Muscle layer of colon (tissue), 2 donors: ENCODE results near the gene GPAT3.
A peak's percentile ranks its signal among the peaks of the same experiment; 100 is the strongest.

ENCODE experiments used
- H3K27ac ChIP-seq: one replicate; pipeline ENCODE4 v1.7.0; 2013; ENCODE audit warnings: low read depth, mild to moderate bottlenecking, low read length, moderate library complexity
- H3K27me3 ChIP-seq, 2 donors: one replicate each; pipeline ENCODE4 v1.7.0; 2013; ENCODE audit warnings: low read length in 2 of 2, mild to moderate bottlenecking in 2 of 2; ENCODE audit not compliant: insufficient read depth in 2 of 2, control insufficient read depth in 1 of 2
- H3K36me3 ChIP-seq: one replicate; pipeline ENCODE4 v1.7.0; 2013; ENCODE audit warnings: mild to moderate bottlenecking, low read length; ENCODE audit not compliant: insufficient read depth
- H3K4me1 ChIP-seq: one replicate; pipeline ENCODE4 v1.7.0; 2013; ENCODE audit warnings: mild to moderate bottlenecking, low read length; ENCODE audit not compliant: insufficient read depth
- H3K4me3 ChIP-seq, 2 donors: one replicate each; pipeline ENCODE4 v1.7.0; 2013; ENCODE audit warnings: low read length in 2 of 2, low read depth in 1 of 2, mild to moderate bottlenecking in 1 of 2, moderate library complexity in 1 of 2
- H3K9ac ChIP-seq: one replicate; pipeline ENCODE4 v1.7.0; 2013; ENCODE audit warnings: low read length
- H3K9me3 ChIP-seq: one replicate; pipeline ENCODE4 v1.7.0; 2013; ENCODE audit warnings: mild to moderate bottlenecking, low read length
- donor health status: abdominal sarcoma.
- donor health status: Adenocarcinoma of cecum.

GPAT3 gene

DNA sequence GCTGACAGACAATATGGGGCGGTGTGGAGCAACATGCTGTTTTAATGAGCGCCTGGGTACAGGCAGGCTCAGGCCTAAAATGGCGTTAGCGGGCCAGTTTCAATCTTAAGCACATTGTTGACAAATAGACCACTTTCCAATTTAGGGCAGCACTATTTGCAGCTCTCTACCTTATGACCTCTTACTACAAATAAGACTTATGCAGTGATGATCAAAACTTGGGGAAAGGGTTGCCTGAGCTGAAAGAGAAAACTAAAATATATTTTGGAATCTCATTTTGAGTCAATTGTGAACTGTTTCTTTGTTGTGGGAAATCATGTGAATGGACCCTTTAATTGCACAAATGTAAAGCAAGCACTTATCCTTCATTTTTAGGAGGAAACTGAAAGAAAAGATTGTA is 25.5 kb upstream of the GPAT3 start:
- Histone ChIP-seq H3K4me1 (no peaks in the 10 kb centered on the region), H3K9me3 (no peaks in the 10 kb centered on the region), H3K9ac (no peak overlapping the region), H3K4me3 (no peak overlapping the region), H3K27ac (no peak overlapping the region), H3K36me3 (no peaks in the 10 kb centered on the region), H3K27me3 (no peaks in the 10 kb centered on the region)

DNA sequence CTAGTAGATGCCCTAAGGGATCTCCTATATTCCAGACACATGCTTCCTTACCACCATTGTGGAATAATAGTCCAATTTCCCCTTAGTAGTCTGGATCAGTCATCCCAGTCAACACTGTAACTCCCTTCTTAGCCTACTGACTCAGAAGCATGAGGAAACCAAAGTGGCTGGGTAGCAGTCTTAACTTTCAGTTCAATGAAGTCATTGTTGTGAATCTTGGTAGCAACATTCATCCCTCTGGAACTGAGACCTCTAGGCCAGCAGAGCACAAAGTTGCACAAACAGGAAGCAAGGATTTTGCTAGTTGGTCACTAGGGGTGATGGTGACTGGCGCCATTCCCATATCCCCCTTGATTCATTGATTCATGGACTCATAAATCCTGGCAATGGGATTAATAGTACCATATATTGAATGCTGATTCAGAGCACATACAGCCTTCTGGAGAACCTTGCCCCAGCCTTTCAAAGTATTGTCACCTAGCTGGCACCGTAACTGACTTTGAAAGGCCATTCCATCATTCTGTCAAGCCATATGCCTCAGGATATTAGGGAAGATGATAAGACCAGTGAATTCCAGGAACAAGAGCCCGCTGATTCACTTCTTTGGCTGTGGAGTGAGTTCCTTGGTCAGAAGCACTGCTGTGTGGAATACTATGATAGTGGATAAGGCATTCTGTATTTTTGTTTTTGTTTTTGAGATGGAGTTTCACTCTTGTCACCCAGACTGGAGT is 19.7 kb upstream of the GPAT3 start:
- H3K27me3 ChIP-seq = no peaks in the 10 kb centered on the region
- H3K9me3 ChIP-seq = no peaks in the 10 kb centered on the region
- no peak overlapping the region for H3K4me3 ChIP-seq
- H3K36me3 ChIP-seq = no peaks in the 10 kb centered on the region
- H3K27ac ChIP-seq = no peak overlapping the region
- H3K4me1 ChIP-seq = no peaks in the 10 kb centered on the region
- H3K9ac ChIP-seq = no peak overlapping the region

DNA sequence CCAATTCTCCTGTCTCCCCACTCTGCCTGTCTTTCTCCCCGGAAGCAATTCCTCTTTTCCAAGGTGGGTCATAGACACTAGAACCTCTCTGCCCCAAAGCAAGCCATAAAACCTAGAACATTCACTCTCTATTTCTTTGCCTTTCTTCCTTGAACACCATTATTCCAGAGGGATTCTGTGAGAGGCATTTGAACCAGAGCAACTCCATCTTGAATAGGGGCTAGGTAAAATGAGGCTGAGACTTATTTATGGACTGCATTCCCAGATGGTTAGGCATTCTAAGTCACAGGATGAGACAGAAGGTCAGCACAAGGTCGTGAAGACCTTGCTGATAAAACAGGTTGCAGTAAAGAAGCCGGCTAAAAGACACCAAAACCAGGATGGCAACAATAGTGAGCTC is 13.7 kb upstream of the GPAT3 start:
- Histone ChIP-seq H3K36me3 (no peaks in the 10 kb centered on the region), H3K4me1 (no peaks in the 10 kb centered on the region), H3K27me3 (no peaks in the 10 kb centered on the region), H3K27ac (no peak overlapping the region), H3K9ac (no peak overlapping the region), H3K4me3 (no peak overlapping the region), H3K9me3 (no peaks in the 10 kb centered on the region)

- Histone ChIP-seq H3K4me1 (no peaks in the 10 kb centered on the region), H3K4me3 (no peak overlapping the region), H3K36me3 (no peaks in the 10 kb centered on the region), H3K9ac (no peak overlapping the region), H3K27ac (no peak overlapping the region), H3K27me3 (no peaks in the 10 kb centered on the region), H3K9me3 (no peaks in the 10 kb centered on the region)
Measured at GRCh38 chr4:83527671-83528070, 8.2 kb upstream of the GPAT3 start.

DNA sequence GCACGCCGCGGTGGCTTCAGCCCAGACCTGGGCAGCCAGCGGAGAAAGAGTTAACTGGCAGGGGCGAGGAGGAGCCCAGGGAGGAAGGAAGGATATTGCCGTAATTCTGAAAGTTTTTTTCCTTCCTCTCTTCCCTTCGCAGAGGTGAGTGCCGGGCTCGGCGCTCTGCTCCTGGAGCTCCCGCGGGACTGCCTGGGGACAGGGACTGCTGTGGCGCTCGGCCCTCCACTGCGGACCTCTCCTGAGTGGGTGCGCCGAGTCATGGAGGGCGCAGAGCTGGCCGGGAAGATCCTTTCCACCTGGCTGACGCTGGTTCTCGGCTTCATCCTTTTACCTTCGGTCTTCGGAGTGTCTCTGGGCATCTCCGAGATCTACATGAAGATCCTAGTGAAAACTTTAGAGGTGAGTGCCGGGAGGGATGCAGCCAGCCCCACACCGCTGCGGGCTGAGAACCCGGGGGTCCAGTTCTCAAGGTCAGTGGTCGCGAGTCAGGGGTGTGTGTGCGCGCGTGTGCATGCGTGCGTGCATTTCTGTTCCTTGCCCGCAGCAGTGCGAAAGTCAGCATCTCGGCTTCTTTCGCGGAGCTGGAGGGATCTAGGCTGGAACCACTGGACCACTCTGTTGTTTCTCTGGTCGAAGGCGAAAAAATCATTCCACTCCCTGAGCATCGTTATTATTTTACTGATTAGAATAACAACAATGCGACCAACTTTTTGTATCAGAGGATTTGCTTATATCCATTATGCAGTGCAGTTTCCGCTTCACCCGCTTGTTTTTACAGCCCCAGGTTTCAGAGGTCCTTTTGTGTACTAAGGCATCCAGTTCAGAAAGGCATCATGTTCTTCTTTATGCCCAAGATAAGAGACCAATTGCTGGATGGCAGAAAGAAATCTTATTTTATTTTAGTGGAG is 709 bp downstream of the GPAT3 start:
- Histone ChIP-seq H3K27me3 (no peaks in the 10 kb centered on the region), H3K27ac (peak overlapping the region; percentile 59), H3K9me3 (no peaks in the 10 kb centered on the region), H3K36me3 (no peaks in the 10 kb centered on the region), H3K4me1 (peaks cover 16% of the 10 kb centered on the region), H3K9ac (peak overlapping the region; percentile 77), H3K4me3 (peak overlapping the region; percentile 80 to 89)

GRCh38 chr4:83542225-83542624 is 6.3 kb downstream of the GPAT3 start:
- Histone ChIP-seq H3K4me1 (peaks cover 4% of the 10 kb centered on the region), H3K27me3 (no peaks in the 10 kb centered on the region), H3K9ac (no peak overlapping the region), H3K27ac (no peak overlapping the region), H3K4me3 (no peak overlapping the region), H3K36me3 (no peaks in the 10 kb centered on the region), H3K9me3 (no peaks in the 10 kb centered on the region)

DNA sequence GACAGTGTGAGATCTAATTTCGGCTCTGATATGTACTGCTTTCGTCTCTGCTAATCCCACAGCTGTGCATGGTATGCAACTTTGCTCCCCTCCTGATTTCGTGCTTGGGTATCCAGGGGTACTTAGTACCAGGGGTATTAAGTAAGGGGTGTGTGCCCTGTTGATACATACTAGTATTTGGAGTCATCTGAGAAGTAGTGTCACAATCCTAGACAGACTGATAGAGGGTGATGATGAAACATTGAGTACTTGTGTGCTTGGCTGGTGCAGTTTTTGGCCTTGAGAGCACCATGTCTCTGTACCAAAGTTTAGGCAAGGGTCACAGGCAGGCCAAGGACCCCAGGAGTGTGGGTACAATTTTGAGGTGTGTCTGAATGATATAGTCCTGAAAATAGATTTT is 10.9 kb downstream of the GPAT3 start:
- no peak overlapping the region for H3K27ac ChIP-seq

DNA sequence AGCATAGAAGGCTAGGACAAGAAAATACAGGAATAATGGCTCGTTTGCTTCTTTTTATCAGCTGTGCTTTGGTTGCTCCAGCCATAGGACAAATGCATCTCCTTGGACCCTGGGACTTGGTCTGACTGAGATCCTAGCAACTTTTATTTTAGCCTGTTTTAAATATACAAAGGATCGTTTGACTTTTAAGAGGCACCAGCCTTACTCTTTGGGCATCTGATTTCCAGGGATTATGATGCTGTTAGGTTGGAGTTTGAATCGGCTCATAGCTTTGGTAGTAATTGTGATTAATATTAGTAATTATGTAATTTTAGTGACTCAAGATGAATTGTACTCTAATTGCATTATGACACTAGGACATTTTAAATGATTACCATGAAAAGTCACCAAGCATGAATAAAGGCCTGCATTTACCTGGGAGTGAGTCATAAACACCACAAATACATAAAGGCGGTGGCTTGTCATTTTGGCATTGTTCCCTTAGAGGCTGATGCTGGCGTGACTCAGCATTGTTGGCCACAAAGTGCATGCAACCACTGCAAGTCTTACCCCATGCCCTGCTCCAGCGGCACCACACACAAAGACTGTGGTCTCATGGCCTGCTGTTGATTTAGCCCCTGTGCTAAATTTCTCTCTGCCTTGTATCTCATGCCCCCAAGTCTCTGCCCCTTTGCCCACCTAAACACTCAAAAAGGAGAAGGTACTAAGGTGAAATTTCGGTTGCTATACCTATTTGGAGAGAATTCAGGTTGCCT is 12.4 kb downstream of the GPAT3 start:
- Histone ChIP-seq H3K36me3 (no peaks in the 10 kb centered on the region), H3K4me1 (peaks cover 9% of the 10 kb centered on the region), H3K4me3 (no peak overlapping the region), H3K9me3 (no peaks in the 10 kb centered on the region), H3K27ac (no peak overlapping the region), H3K9ac (no peak overlapping the region), H3K27me3 (no peaks in the 10 kb centered on the region)

More for the DNA sequence above, 10.9 kb downstream of the GPAT3 start:
- Histone ChIP-seq H3K36me3 (no peaks in the 10 kb centered on the region), H3K4me3 (no peak overlapping the region), H3K9me3 (no peaks in the 10 kb centered on the region), H3K27me3 (no peaks in the 10 kb centered on the region), H3K4me1 (peaks cover 9% of the 10 kb centered on the region), H3K9ac (no peak overlapping the region)

DNA sequence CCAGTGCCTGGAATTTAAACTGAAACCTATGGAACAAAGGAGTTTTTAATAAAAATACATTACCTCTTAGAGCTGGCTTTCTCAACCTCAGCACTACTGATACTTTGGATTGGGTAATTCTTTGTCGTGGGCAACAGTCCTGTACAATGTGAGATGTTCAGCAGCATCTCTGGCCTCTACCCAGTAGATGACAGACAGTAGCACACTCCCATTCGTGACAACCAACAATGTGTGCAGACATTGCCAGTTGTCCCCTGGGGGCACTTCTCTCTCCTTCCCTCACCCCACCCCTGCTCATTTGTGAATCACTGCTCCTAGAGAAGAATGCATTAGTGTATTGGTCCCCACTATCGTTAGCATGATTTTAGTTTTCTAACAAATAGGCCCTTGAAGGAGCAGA is 16.2 kb downstream of the GPAT3 start:
- Histone ChIP-seq H3K9me3 (no peaks in the 10 kb centered on the region), H3K4me1 (peaks cover 9% of the 10 kb centered on the region), H3K4me3 (no peak overlapping the region), H3K9ac (no peak overlapping the region), H3K36me3 (no peaks in the 10 kb centered on the region), H3K27me3 (no peaks in the 10 kb centered on the region), H3K27ac (no peak overlapping the region)

DNA sequence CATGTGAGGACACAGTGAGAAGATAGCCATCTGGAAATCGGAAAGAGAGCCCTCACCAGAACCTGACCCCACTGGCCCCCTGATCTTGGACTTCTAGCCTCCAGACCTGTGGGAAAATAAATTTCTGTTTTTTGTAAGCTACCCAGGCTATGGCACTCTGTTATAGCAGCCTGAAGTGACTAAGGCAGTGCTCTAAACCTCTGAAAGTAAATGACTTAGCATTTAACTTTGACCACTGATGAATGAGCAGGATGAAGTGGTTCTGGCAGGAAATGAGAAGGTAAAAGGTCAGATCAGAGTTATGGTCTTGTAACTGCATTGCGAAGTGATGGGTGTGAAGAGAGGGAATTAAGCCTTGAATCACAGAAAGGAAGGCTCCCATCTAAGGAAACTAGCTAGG is 17.0 kb downstream of the GPAT3 start:
- no peak overlapping the region for H3K4me3 ChIP-seq
- no peak overlapping the region for H3K9ac ChIP-seq
- peaks cover 9% of the 10 kb centered on the region for H3K4me1 ChIP-seq
- H3K27ac ChIP-seq = no peak overlapping the region
- no peaks in the 10 kb centered on the region for H3K9me3 ChIP-seq
- no peaks in the 10 kb centered on the region for H3K36me3 ChIP-seq
- H3K27me3 ChIP-seq = no peaks in the 10 kb centered on the region

GRCh38 chr4:83556006-83556707 is 20.2 kb downstream of the GPAT3 start:
- H3K27ac ChIP-seq = no peak overlapping the region
- H3K4me3 ChIP-seq = no peak overlapping the region
- H3K36me3 ChIP-seq = no peaks in the 10 kb centered on the region
- no peak overlapping the region for H3K9ac ChIP-seq
- H3K4me1 ChIP-seq = peaks cover 10% of the 10 kb centered on the region
- H3K27me3 ChIP-seq = no peaks in the 10 kb centered on the region
- H3K9me3 ChIP-seq = no peaks in the 10 kb centered on the region
